Myocyte (in vitro differentiated cells): Measurements from ENCODE around the gene EMC8. TPM values are rescaled to one million over a fixed set of nuclear protein-coding genes. Genes with fewer than 3 reads are reported as not detected.
A peak's percentile ranks its signal among the peaks of the same experiment; 100 is the strongest.
"Not testable (repeated sequence)": the region's sequence is repeated elsewhere in the genome, so short reads cannot be mapped to it uniquely, and the experiment has no call there.

Source experiments
- DNase-seq: peaks from one replicate; pipeline ENCODE4 v3.0.0-alpha.2; 2012; ENCODE audit warnings: low read depth
- total RNA-seq: library from RNA; depleted of rRNA; stranded (reverse); fragments of >200 nt; gene quantifications from 2 replicates; pipeline ENCODE4 v1.2.3, GENCODE V29; 2014

Gene EMC8
- total RNA-seq, 1 donor from 2014 or later, result 40.3 TPM

- DNase-seq, result no peak
Measured at GRCh38 chr16:85835227-85835751, 35.9 kb upstream of the EMC8 start.

GRCh38 chr16:85834741-85835140 lies 35.4 kb upstream of the EMC8 start:
- no peak for DNase-seq

GRCh38 chr16:85833219-85833920 lies 34.0 kb upstream of the EMC8 start:
- DNase-seq, result no peak

GRCh38 chr16:85832570-85833218 lies 33.4 kb upstream of the EMC8 start:
- DNase-seq, result no peak

GRCh38 chr16:85830821-85831220 lies 31.5 kb upstream of the EMC8 start:
- no peak for DNase-seq

GRCh38 chr16:85829751-85830445 lies 30.6 kb upstream of the EMC8 start:
- no peak for DNase-seq

GRCh38 chr16:85829171-85829719 lies 29.9 kb upstream of the EMC8 start:
- no peak for DNase-seq

- no peak for DNase-seq
Measured at GRCh38 chr16:85828166-85828565, 28.8 kb upstream of the EMC8 start.

GRCh38 chr16:85826686-85827247 lies 27.4 kb upstream of the EMC8 start:
- no peak for DNase-seq

- no peak for DNase-seq
Measured at GRCh38 chr16:85825326-85825725, 26.0 kb upstream of the EMC8 start.

GRCh38 chr16:85824161-85825135 lies 25.1 kb upstream of the EMC8 start:
- peak; percentile 71 for DNase-seq

GRCh38 chr16:85823328-85823920 lies 24.1 kb upstream of the EMC8 start:
- DNase-seq, result no peak

- no peak for DNase-seq
Measured at GRCh38 chr16:85822145-85822544, 22.8 kb upstream of the EMC8 start.

- peak; percentile 75 for DNase-seq
Measured at GRCh38 chr16:85821390-85822135, 22.2 kb upstream of the EMC8 start.

GRCh38 chr16:85820604-85821372 lies 21.4 kb upstream of the EMC8 start:
- DNase-seq, result no peak

GRCh38 chr16:85819771-85820170 lies 20.4 kb upstream of the EMC8 start:
- DNase-seq, result peak; percentile 42

GRCh38 chr16:85819245-85819644 lies 19.9 kb upstream of the EMC8 start:
- DNase-seq, result peak; percentile 54

GRCh38 chr16:85817195-85817594 lies 17.9 kb upstream of the EMC8 start:
- DNase-seq, result not testable (repeated sequence)
